Naive thymus-derived CD8-positive, alpha-beta T cell (primary cell): ENCODE measurements around the gene M6PR. TPM values are rescaled to one million over a fixed set of nuclear protein-coding genes. Genes with fewer than 3 reads are reported as not detected.
"Not testable (repeated sequence)": the region's sequence is repeated elsewhere in the genome, so short reads cannot be mapped to it uniquely, and the experiment has no call there.

Experiments used
- ATAC-seq, 2 donors: fragments of 150-1000 bp; cut with Tn5 transposase in 1 of 2; sonication (Bioruptor Pico), chemical (Tn5 transposase) in 1 of 2; 1 replicate in 1 of 2; 2 replicates in 1 of 2; pipeline ENCODE4 v1.10.0; 2021; ENCODE audit warnings: mild to moderate bottlenecking in 2 of 2, moderate library complexity in 2 of 2
- POLR2A ChIA-PET: fragments of 350-600 bp; sonication (Branson Sonifier 250); formaldehyde crosslinking; loops from one replicate; lab custom pipeline; 2021; ENCODE audit warnings: antibody characterized with exemption; lab: Charles Lee
- DNase-seq, 10 donors: peaks; one replicate each; pipeline versions ENCODE4 v3.0.0 to v3.0.0-alpha.2; 2020 to 2022
- H3K27ac Mint-ChIP-seq, 10 donors: one replicate each; pipeline ENCODE4 v1.8.0; 2020 to 2022; ENCODE audit warnings: mild to moderate bottlenecking in 10 of 10, mixed read lengths in 10 of 10, moderate library complexity in 4 of 10, inconsistent platforms in 1 of 10
- H3K27me3 Mint-ChIP-seq, 5 donors: one replicate each; pipeline ENCODE4 v1.8.0; 2021 to 2022; ENCODE audit warnings: mixed read lengths in 5 of 5
- H3K36me3 Mint-ChIP-seq, 3 donors: one replicate each; pipeline ENCODE4 v1.8.0; 2020 to 2022; ENCODE audit warnings: mixed read lengths in 3 of 3, mild to moderate bottlenecking in 2 of 3, inconsistent platforms in 1 of 3
- H3K4me1 Mint-ChIP-seq, 4 donors: one replicate each; pipeline ENCODE4 v1.8.0; 2021 to 2022; ENCODE audit warnings: mixed read lengths in 4 of 4
- H3K4me3 Mint-ChIP-seq, 10 donors: one replicate each; pipeline ENCODE4 v1.8.0; 2020 to 2022; ENCODE audit warnings: mild to moderate bottlenecking in 10 of 10, mixed read lengths in 10 of 10, moderate library complexity in 6 of 10, inconsistent platforms in 1 of 10
- H3K9me3 Mint-ChIP-seq, 9 donors: one replicate each; pipeline ENCODE4 v1.8.0; 2020 to 2022; ENCODE audit warnings: mixed read lengths in 9 of 9, mild to moderate bottlenecking in 3 of 9, inconsistent platforms in 1 of 9, moderate library complexity in 1 of 9
- polyA plus RNA-seq, 3 donors: library from polyadenylated mRNA; unstranded; fragments of 300-500 nt; fragmentation: Illumina TruSeq; gene quantifications; one replicate each; pipeline ENCODE4 v1.2.3, GENCODE V29; 2021
- total RNA-seq, 8 experiments: library from RNA in 2 of 8; stranded (reverse) in 2 of 8; gene quantifications; one replicate each; pipeline ENCODE4 v1.2.3 and lab custom pipeline; 2021 to 2026

The M6PR gene
- total and polyA plus RNA-seq, 5 experiments from 2014 or later: 173 to 260 (median 228) TPM

DNA sequence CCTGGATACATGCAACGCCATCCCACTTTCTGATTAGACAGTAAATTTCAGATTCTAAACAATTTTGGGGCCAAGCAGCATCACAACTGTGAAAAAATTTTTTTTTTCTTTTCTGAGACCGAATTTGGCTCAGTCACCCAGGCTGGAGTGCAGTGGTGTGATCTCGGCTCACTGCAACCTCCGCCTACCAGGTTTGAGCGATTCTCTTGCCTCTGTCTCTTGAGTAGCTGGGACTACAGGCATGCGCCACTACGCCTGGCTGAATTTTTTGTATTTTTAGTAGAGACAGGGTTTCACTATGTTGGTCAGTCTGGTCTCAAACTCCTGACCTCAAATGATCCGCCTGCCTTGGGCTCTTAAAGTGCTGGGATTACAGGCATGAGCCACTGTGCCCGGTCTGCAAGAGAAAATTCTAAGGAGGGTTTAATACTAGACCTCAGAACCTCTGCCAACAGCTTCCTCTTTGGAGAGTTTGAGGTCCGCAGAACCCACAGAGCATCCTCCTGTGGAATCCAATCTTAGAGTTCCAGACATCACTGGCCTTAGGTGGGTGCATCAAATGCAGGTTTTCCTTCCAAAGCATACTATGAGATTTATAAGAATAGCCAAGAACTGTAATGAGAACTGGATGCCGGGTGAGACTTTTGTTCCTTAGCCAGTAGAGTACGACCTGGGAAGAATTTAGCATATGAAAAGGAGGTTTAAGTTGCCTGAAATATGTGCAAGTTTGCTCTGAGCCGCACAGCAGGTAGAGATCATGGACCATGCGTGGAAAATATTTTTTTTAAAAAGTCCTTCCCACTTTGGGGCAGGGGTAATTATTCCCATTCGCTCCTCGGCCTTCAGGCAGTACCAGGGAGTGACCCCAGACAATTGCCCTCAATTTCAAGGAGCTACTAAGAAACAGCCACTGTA, 42.9 kb downstream of the M6PR start:
- Mint-ChIP-seq H3K9me3 (no peaks in the 10 kb centered on the region), H3K36me3 (no peaks in the 10 kb centered on the region), H3K27ac (no peak overlapping the region), H3K27me3 (peaks cover 0 to 8% (median 0%) of the 10 kb centered on the region in 5 donors), H3K4me3 (no peak overlapping the region), H3K4me1 (peaks cover 0 to 21% (median 2%) of the 10 kb centered on the region in 4 donors)
- DNase-seq (no peak), ATAC-seq (no peak)
- POLR2A ChIA-PET: no interaction called here

DNA sequence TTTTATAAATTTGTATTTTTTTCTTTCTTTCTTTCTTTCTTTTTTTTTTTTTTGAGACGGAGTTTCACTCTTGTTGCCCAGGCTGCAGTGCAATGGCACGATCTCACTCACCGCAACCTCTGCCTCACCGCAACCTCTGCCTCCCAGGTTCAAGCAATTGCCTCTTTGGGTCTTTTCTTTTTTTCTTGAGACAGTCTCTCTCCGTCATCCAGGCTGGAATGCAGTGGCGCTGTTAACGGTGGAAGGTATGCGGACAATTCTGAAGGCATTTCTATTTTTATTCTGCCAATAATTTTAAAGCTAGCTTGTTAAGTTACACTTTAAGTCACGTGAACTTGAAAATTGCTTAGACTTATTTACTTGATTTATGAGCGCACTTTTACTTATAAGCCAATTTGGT, 43.9 kb downstream of the M6PR start:
- no peaks in the 10 kb centered on the region for H3K9me3 Mint-ChIP-seq
- ATAC-seq (no peak), DNase-seq (no peak)
- peaks cover 0 to 8% (median 0%) of the 10 kb centered on the region in 5 donors for H3K27me3 Mint-ChIP-seq
- H3K36me3 Mint-ChIP-seq: no peaks in the 10 kb centered on the region
- no peak overlapping the region for H3K27ac Mint-ChIP-seq
- no peak overlapping the region for H3K4me3 Mint-ChIP-seq
- peaks cover 0 to 21% (median under 1%) of the 10 kb centered on the region in 4 donors for H3K4me1 Mint-ChIP-seq
- POLR2A ChIA-PET: no interaction called here

DNA sequence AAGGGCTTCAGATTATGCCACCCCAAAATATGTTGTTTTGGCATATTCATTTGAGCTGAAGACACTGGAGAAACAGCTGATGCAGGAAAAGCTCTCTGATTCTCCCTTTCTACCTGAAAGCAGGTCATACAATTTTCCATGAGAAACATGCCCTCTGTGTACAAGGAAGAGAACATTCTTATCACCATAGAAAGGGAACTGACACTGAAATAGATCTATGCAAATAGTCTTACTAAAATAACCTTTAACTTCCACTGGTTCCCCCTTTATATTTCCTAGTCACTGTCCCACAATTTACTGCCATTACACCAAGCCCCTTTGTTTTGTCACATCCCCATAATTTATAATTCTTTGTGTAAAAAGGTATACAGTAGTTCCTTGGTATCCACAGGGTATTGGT, 44.8 kb downstream of the M6PR start:
- Mint-ChIP-seq H3K4me3 (no peak overlapping the region), H3K27me3 (peaks cover 0 to 8% (median 0%) of the 10 kb centered on the region in 5 donors), H3K27ac (no peak overlapping the region), H3K36me3 (no peaks in the 10 kb centered on the region), H3K9me3 (no peaks in the 10 kb centered on the region), H3K4me1 (peaks cover 0 to 23% (median under 1%) of the 10 kb centered on the region in 4 donors)
- ATAC-seq: no peak
- POLR2A ChIA-PET: no interaction called here
- no peak for DNase-seq

DNA sequence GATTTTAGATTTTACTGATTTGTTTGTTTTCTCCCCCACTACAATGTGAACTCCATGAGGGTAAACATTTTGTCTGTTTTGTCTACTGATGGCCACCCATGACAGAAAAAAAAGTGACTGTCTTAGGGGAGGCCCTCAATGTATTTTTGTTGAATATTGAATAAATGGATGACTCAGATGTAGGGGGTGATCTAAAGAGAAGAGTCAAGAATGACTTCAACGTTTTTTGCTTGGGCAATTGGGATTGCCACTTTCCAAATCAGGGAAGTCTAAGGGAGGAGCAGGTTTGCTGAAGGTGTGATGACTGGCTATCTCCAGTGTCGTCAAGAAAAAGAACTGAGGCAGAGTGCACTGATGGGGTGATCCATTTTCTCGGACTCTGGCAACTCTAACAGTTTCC, 45.8 kb downstream of the M6PR start:
- ATAC-seq: no peak
- Mint-ChIP-seq H3K4me3 (no peak overlapping the region), H3K9me3 (no peaks in the 10 kb centered on the region), H3K27me3 (peaks cover 0 to 8% (median 3%) of the 10 kb centered on the region in 5 donors), H3K36me3 (no peaks in the 10 kb centered on the region), H3K4me1 (peaks cover 0 to 23% (median under 1%) of the 10 kb centered on the region in 4 donors), H3K27ac (peak overlapping the region in 1 of 10 donors; percentile 38)
- no peak for DNase-seq
- POLR2A ChIA-PET: interaction anchor here (0.8 kb wide), 1 partner anchor 202 kb away, joined by 8 read pairs; no protein-coding TSS in a partner anchor

DNA sequence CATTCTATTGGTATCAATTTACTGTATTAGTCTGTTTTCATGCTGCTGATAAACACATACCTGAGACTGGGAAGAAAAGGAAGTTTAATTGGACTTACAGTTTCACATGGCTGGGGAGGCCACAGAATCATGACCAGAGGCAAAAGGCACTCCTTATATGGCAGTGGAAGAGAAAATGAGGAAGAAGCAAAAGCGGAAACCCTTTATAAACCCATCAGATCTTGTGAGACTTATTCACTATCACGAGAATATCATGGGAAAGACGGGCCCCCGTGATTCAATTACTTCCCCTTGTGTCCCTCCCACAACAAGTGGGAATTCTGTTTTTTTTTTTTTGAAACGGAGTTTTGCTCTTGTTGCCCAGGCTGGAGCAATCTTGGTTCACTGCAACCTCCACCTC, 46.7 kb downstream of the M6PR start:
- POLR2A ChIA-PET, H3K4me3 Mint-ChIP-seq, H3K36me3 Mint-ChIP-seq, H3K27me3 Mint-ChIP-seq, H3K9me3 Mint-ChIP-seq, ATAC-seq, DNase-seq: not testable (repeated sequence)
- Mint-ChIP-seq H3K4me1 (peaks cover 0 to 23% (median under 1%) of the 10 kb centered on the region in 4 donors), H3K27ac (peak overlapping the region in 1 of 10 donors; percentile 38)

DNA sequence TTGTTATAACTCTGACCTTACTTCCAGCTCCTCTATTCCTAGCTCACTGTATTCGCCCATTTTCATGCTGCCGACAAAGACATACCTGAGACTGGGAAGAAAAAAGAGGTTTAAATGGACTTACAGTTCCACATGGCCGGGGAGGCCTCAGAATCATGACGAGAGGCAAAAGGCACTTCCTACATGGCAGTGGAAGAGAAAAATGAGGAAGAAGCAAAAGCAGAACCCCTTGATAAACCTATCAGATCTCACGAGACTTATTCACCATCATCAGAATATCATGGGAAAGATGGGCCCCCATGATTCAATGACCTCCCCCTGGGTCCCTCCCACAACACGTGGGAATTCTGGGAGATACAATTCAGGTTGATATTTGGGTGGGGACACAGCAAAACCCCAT, 49.6 kb downstream of the M6PR start:
- Mint-ChIP-seq H3K4me1 (peaks cover 0 to 22% (median 0%) of the 10 kb centered on the region in 4 donors), H3K4me3 (no peak overlapping the region), H3K27me3 (peaks cover 0 to 10% (median 3%) of the 10 kb centered on the region in 5 donors), H3K27ac (peak overlapping the region in 1 of 10 donors; percentile 5), H3K36me3 (no peaks in the 10 kb centered on the region), H3K9me3 (no peaks in the 10 kb centered on the region)
- DNase-seq (no peak), ATAC-seq (no peak)
- POLR2A ChIA-PET: no interaction called here

DNA sequence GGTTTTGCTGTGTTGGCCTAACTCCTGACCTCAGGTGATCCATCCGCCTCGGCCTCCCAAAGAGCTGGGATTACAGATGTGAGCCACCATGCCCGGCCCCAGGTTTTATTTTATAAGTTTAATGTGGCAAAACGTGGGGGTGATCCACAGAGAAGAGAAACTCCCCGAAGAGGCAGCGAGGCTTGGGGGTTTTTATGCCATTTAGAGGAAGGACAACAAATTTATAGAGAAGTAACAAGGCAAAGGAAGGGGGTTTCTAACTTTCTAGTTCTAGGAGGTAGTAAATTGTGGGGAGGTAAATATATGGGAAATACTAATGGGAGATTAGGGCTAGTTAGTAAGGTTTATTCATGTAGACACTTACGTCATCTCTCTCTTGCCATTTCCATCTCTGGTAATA, 52.4 kb downstream of the M6PR start:
- H3K4me3 Mint-ChIP-seq: no peak overlapping the region
- no peaks in the 10 kb centered on the region for H3K9me3 Mint-ChIP-seq
- H3K27ac Mint-ChIP-seq: no peak overlapping the region
- ATAC-seq (no peak), DNase-seq (no peak)
- POLR2A ChIA-PET: no interaction called here
- peaks cover 0 to 2% (median 0%) of the 10 kb centered on the region in 4 donors for H3K4me1 Mint-ChIP-seq
- peaks cover 0 to 3% (median 2%) of the 10 kb centered on the region in 5 donors for H3K27me3 Mint-ChIP-seq
- H3K36me3 Mint-ChIP-seq: no peaks in the 10 kb centered on the region

DNA sequence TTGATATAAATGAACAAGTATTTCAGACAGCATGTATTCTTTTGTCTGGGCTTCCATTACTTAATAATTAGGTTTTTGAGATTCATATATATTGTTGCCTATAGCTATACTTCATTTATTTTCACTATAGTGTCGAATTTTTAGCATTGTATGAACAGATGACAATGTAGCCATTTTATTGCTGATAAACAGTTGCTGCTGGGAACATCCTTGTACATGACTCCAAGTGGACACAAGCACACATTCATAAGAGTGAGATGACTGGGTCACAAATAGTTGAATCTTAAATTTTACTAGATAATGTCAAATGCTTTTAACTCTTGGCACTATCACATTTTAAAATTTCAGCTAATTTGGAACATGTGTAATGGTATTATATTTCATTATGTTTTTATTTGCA, 54.5 kb downstream of the M6PR start:
- no peak overlapping the region for H3K27ac Mint-ChIP-seq
- peaks cover 0 to 3% (median 2%) of the 10 kb centered on the region in 5 donors for H3K27me3 Mint-ChIP-seq
- H3K4me3 Mint-ChIP-seq: no peak overlapping the region
- POLR2A ChIA-PET: no interaction called here
- no peaks in the 10 kb centered on the region for H3K36me3 Mint-ChIP-seq
- ATAC-seq (no peak), DNase-seq (no peak)
- H3K4me1 Mint-ChIP-seq: peaks cover 2 to 6% (median 4%) of the 10 kb centered on the region in 4 donors
- no peaks in the 10 kb centered on the region for H3K9me3 Mint-ChIP-seq

DNA sequence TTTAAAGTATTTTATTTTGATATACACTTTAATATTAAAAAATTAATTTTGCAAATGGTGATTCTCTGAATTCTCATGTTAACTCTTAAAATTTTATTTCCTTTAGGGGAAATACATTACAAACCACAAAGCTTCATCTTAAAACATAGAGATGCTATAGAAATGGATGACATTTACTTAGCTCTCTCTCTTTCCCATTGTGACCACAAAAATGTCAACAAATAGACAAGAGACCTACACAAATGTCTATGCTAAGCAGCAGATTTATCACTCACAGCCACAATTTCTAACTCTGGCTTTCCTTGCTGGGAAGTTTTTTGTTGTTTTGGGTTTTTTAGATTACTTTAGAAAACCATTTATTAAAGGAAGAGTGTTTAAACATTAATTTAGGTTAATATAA, 55.1 kb downstream of the M6PR start:
- POLR2A ChIA-PET: no interaction called here
- DNase-seq (no peak), ATAC-seq (no peak)
- no peaks in the 10 kb centered on the region for H3K36me3 Mint-ChIP-seq
- no peak overlapping the region for H3K27ac Mint-ChIP-seq
- H3K4me1 Mint-ChIP-seq: peaks cover 2 to 6% (median 4%) of the 10 kb centered on the region in 4 donors
- no peak overlapping the region for H3K4me3 Mint-ChIP-seq
- H3K9me3 Mint-ChIP-seq: no peaks in the 10 kb centered on the region
- peaks cover 0 to 3% (median 2%) of the 10 kb centered on the region in 5 donors for H3K27me3 Mint-ChIP-seq

DNA sequence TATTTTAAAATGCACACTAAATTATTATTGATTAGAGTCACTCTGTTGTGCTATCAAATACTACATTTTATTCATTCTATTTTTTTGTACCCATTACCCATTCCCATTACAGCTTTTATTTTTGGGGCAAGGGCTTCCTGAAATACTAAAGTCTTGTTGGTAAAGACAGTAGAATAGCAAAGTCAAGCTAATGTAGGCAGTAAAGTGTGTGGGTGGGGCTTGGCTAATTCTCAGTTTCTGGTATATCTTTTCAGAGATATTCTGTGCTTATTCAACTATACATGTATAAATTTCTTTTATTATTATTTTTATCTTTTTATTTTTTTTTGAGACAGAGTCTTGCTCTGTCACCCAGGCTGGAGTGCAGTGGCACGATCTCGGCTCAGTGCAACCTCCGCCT, 57.5 kb downstream of the M6PR start:
- peaks cover 2 to 6% (median 4%) of the 10 kb centered on the region in 4 donors for H3K4me1 Mint-ChIP-seq
- no peaks in the 10 kb centered on the region for H3K9me3 Mint-ChIP-seq
- no peak overlapping the region for H3K27ac Mint-ChIP-seq
- H3K4me3 Mint-ChIP-seq: no peak overlapping the region
- POLR2A ChIA-PET: no interaction called here
- no peak for ATAC-seq
- no peaks in the 10 kb centered on the region for H3K36me3 Mint-ChIP-seq
- no peaks in the 10 kb centered on the region for H3K27me3 Mint-ChIP-seq
- DNase-seq: no peak

Other genes with a start within 250 kb of the M6PR start
- not detected for gene A2ML1, start 127.0 kb downstream of the M6PR start, total RNA-seq
- gene A2ML1, start 127.0 kb downstream of the M6PR start, polyA plus RNA-seq: not detected
- gene PHC1, start 35.1 kb downstream of the M6PR start, total RNA-seq: 10 to 100 TPM; 36.3 to 39.2 TPM
- gene PHC1, start 35.1 kb downstream of the M6PR start, polyA plus RNA-seq: 10 to 100 TPM; 12.3 to 20.3 (median 15.7) TPM
- gene KLRG1, start 39.9 kb upstream of the M6PR start, total RNA-seq: 1 to 10 TPM; 4.1 to 5.0 TPM
- 100 to 1,000 TPM in 1 of 3 donors, 10 to 100 TPM in 2; 13.8 to 237 (median 14.7) TPM for gene KLRG1, start 39.9 kb upstream of the M6PR start, polyA plus RNA-seq
- 1 to 10 TPM in 1 of 2 experiments, under 1 TPM in 1; 0.36 to 1.5 TPM for gene A2M, start 166.3 kb upstream of the M6PR start, total RNA-seq
- under 1 TPM in 1 of 3 donors, not detected in 2; 0.03 TPM for gene A2M, start 166.3 kb upstream of the M6PR start, polyA plus RNA-seq